ENCODE measurements around the gene SLC10A7. TPM values are rescaled to one million over a fixed set of nuclear protein-coding genes. Genes with fewer than 3 reads are reported as not detected.
"Not testable (repeated sequence)": the region's sequence is repeated elsewhere in the genome, so short reads cannot be mapped to it uniquely, and the experiment has no call there.

The SLC10A7 gene
- total and polyA plus RNA-seq, 3 donors from 2014 or later = 6.4 to 12.4 (median 11.6) TPM

- 29 to 46% methylated on average over 2 of the region's 2 CpGs for WGBS, 2 donors
- DNase-seq = peak; percentile 18
- H3K4me1 ChIP-seq = peaks cover 26% of the 10 kb centered on the region
- no peak overlapping the region for H3K4me3 ChIP-seq
- H3K27me3 ChIP-seq = no peaks in the 10 kb centered on the region
- TF ChIP-seq POLR2A (IDR thresholded peaks at IDR 0.05) = no peak
- no peak for TF ChIP-seq CTCF (IDR thresholded peaks at IDR 0.05)
- H3K9me3 ChIP-seq = no peaks in the 10 kb centered on the region
- H3K36me3 ChIP-seq (ENCODE audit: low read depth, missing control alignments) = no peaks in the 10 kb centered on the region
- intact Hi-C loops (cut with DNase I; ENCODE audit: low total_unique reads) = no loop called here
- no peak overlapping the region for H3K27ac ChIP-seq
These were observed 153.5 kb downstream of the SLC10A7 start for GRCh38 chr4:146368209-146368608.

GRCh38 chr4:146367347-146367746 is 154.4 kb downstream of the SLC10A7 start:
- H3K27me3 ChIP-seq = no peaks in the 10 kb centered on the region
- no peak for DNase-seq
- WGBS, 2 donors = 87 to 91% methylated on average over 1 of the region's 1 CpG
- H3K9me3 ChIP-seq = no peaks in the 10 kb centered on the region
- TF ChIP-seq CTCF (IDR thresholded peaks at IDR 0.05) (no peak), POLR2A (IDR thresholded peaks at IDR 0.05) (no peak)
- no peak overlapping the region for H3K27ac ChIP-seq
- no peaks in the 10 kb centered on the region for H3K36me3 ChIP-seq (ENCODE audit: low read depth, missing control alignments)
- H3K4me3 ChIP-seq = no peak overlapping the region
- peaks cover 26% of the 10 kb centered on the region for H3K4me1 ChIP-seq
- intact Hi-C loops (cut with DNase I; ENCODE audit: low total_unique reads) = no loop called here

GRCh38 chr4:146359771-146360170 is 162.0 kb downstream of the SLC10A7 start:
- DNase-seq = no peak
- TF ChIP-seq CTCF (IDR thresholded peaks at IDR 0.05) (no peak), POLR2A (IDR thresholded peaks at IDR 0.05) (no peak)
- Histone ChIP-seq H3K27me3 (no peaks in the 10 kb centered on the region), H3K27ac (no peak overlapping the region), H3K4me3 (no peak overlapping the region), H3K36me3 (ENCODE audit: low read depth, missing control alignments) (no peaks in the 10 kb centered on the region), H3K9me3 (no peaks in the 10 kb centered on the region), H3K4me1 (no peaks in the 10 kb centered on the region)
- intact Hi-C loops (cut with DNase I; ENCODE audit: low total_unique reads) = no loop called here

- H3K9me3 ChIP-seq; H3K27me3 ChIP-seq; H3K4me3 ChIP-seq; H3K27ac ChIP-seq; H3K36me3 ChIP-seq (ENCODE audit: low read depth, missing control alignments); DNase-seq; intact Hi-C loops (cut with DNase I; ENCODE audit: low total_unique reads); H3K4me1 ChIP-seq: not testable (repeated sequence)
- 67 to 85% methylated on average over 12 to 13 of the region's 26 CpGs for WGBS, 2 donors
These were observed 171.6 kb downstream of the SLC10A7 start for GRCh38 chr4:146350114-146350513.

- no peak overlapping the region for H3K4me3 ChIP-seq
- H3K27me3 ChIP-seq = no peaks in the 10 kb centered on the region
- DNase-seq = no peak
- no peaks in the 10 kb centered on the region for H3K36me3 ChIP-seq (ENCODE audit: low read depth, missing control alignments)
- TF ChIP-seq CTCF (IDR thresholded peaks at IDR 0.05) (no peak), POLR2A (IDR thresholded peaks at IDR 0.05) (no peak)
- no peaks in the 10 kb centered on the region for H3K9me3 ChIP-seq
- no peak overlapping the region for H3K27ac ChIP-seq
- H3K4me1 ChIP-seq = no peaks in the 10 kb centered on the region
- intact Hi-C loops (cut with DNase I; ENCODE audit: low total_unique reads) = no loop called here
These were observed 172.4 kb downstream of the SLC10A7 start for GRCh38 chr4:146349306-146349705.
